ENCODE data around the gene HMGB4.

The HMGB4 gene

DNA sequence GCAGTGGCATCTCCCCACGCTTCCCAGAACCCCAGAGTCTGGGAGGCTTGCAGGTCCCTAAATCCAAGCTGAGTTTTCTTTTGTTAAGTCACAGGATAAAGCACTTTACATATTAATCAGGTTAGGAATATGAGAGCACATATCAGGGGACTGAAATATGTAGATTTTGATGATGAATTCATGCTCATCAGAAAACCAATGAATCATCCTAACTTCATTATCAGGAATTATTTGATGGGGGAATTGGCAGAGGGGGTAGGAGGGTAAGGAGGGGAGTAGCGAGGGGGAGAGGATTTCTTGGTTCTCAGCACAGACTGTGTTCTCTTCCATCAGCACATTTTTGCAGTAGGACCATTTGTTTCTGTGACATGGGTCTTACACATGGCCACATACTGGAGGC lies 32.1 kb downstream of the HMGB4 start:
- in situ Hi-C loops (cut with MboI; ENCODE audit: low sequenced_read_pairs): no loop called here

DNA sequence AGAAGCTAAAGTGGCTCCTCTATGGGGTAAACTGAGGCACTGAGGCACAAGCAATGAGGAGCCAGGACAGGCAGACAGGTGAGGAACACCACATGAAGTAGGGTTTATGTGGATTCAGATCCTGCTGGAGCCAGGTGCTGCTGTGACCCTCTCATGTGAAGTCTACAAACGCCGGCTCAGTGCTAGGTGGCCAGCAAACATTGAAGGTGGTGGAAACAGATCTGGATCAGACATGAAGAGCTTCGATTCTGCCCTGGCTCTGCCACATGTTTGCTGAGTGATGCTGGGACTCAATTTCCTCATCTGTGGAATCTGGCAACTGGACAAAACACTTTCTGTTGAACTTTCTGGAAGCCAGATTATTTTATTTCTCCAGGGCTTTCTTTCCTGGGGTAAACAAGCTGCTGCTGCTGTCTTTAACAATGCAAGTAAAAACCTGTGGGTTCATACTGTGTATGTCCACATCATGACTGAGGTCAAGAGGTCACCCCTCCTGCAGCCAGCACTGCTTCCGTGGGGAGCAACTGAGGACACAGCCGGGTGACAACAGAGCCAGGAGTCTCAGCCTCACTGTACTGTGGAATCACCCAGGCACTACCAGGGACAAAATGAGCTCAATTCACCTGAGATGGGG lies 33.3 kb downstream of the HMGB4 start:
- in situ Hi-C loops (cut with MboI; ENCODE audit: low sequenced_read_pairs): no loop called here

DNA sequence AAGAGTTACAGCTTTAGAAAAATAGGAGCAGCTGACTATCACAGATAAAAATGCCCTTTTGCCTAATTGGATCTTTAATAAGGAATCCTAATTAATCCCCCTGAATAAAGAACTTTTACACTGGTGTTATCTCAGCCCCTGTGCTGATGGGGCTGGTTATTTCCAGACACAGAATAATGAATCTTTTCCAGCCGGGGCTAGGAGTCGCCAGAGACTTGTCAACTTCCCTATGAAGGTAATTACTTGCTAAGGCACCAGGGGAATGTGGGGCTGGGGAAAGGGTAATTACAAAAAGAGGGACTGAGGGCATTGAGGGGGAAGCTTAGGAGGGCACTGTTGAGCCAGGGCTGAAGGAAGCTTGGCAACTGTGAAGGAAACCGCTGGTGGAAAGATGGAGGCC lies 34.5 kb downstream of the HMGB4 start:
- in situ Hi-C loops (cut with MboI; ENCODE audit: low sequenced_read_pairs): no loop called here

DNA sequence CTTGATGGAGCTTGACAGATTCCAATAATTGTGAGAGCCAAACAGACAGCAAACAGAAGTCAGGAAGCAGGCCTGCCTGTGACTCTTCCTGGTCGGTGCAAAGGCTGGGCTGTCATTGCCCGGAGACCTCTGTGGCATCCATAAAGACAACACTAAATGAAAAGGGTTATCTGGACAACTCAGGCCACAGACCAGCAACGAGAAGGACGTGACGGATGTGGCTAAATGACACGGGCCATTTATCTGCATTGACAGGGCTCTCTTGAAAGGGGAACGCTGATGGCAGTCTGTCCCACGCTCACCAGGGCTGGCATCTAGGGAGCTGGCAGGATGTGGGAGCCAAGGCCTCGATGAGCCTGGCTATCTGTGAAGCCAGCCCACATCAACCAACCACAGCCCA lies 35.0 kb downstream of the HMGB4 start:
- in situ Hi-C loops (cut with MboI; ENCODE audit: low sequenced_read_pairs): no loop called here

DNA sequence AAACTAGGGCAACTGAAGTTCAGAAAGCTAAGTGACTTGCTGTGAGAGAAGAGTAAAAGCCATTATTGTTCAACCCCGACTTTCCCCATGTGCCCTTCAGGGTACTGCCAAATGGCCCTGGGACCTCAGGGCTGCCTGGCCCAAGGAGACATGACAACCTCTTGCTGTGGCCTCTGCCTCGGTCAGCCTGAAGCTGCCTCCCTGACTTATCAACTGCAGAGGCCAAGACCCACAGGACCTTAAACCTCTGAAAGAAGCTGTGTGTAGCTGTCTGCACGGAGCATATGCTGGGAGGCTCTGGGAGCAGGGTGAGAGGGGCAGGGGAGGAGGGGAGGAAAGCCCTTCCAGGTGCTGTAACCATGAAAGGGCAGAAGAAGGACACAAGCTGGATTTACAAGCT lies 35.9 kb downstream of the HMGB4 start:
- in situ Hi-C loops (cut with MboI; ENCODE audit: low sequenced_read_pairs): no loop called here

DNA sequence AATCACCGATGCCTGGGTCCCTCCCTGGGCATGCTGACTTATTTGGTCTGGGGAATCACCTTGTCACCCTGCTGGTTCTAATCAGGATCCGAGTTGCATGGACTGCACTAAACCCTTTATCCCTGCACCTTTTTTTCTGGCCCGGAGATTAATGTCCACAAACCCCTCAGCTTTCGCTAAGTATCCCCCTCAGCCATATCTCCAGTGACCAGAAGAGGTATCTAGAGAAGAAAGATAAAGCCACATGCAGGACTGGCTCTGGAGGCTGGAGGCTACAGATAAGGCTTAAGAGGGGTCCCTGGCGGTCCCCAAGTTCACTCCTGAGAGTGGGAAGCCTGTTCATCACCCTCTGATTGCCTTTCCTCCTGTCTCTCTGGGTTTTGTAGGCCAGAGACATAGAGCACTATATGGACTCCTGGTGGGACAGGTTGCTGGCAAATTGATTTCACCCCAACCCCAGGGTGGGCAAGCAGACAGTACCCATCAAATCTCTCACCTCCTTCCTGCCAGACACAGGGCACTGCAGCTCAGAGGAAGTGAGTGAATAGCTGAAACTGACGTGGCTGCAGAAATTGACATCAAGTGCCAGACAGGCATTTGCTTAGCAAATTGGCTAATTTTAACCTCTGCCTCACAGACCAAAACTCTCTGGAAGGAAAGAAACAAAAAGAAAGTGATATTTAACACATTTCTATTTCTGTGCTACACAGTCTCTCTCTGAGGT lies 38.8 kb downstream of the HMGB4 start:
- in situ Hi-C loops (cut with MboI; ENCODE audit: low sequenced_read_pairs): no loop called here

DNA sequence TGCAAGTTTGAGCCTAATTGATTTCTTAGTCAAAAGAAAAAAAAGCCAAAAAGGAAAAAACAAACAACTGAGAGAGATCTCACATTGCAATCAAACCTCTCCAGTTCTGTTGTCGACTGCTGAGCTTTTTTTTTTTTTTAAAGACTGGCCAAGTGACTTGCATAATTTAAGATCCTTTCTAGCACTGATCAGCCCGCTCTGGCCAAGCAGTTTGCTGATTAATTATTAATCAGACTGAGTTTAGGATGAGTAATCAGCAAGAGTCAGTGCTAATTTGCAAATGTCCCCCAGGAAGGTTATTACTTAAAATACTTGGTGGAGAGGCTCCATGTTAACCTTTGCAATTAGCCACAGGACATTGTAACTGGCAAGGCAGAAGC lies 39.3 kb downstream of the HMGB4 start:
- in situ Hi-C loops (cut with MboI; ENCODE audit: low sequenced_read_pairs): no loop called here

DNA sequence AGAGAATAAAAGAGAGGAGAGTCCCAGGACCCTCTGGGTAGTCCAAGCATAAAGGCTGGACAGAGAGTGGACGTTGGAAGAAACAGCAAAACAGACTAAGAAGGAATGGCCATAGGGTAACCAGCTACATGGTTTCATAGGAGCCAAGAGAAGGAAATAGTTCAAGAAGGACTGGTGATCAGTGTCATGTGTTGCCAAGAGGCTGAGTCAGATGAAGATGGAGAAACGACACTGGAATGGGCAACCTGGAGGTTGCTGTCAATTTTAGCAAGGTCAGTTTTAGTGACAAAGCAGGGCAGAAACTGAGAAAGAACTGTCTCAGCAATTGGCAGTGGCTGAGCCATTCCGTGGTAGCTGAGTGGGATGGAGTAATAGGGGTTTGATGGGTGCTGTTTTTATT lies 41.4 kb downstream of the HMGB4 start:
- in situ Hi-C loops (cut with MboI; ENCODE audit: low sequenced_read_pairs): no loop called here

DNA sequence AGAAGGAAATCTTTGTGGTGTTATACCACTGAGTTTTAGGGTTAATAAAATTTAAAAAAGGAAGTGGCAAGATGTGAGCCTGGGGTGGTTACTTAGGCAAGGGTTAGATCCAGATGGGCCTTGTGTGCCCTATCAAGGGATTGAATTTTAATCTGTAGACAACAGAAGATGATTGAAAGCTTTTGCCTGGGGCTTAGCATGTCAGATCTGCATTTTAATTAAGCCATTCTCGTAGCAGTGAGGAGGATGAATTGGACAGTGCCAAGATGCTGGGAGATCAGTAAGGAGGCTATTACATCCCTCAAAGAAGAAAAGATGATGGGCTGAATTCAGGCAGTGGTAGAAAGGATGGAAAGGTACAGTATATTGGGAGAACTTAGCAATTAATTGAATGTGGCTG lies 42.3 kb downstream of the HMGB4 start:
- in situ Hi-C loops (cut with MboI; ENCODE audit: low sequenced_read_pairs): no loop called here

DNA sequence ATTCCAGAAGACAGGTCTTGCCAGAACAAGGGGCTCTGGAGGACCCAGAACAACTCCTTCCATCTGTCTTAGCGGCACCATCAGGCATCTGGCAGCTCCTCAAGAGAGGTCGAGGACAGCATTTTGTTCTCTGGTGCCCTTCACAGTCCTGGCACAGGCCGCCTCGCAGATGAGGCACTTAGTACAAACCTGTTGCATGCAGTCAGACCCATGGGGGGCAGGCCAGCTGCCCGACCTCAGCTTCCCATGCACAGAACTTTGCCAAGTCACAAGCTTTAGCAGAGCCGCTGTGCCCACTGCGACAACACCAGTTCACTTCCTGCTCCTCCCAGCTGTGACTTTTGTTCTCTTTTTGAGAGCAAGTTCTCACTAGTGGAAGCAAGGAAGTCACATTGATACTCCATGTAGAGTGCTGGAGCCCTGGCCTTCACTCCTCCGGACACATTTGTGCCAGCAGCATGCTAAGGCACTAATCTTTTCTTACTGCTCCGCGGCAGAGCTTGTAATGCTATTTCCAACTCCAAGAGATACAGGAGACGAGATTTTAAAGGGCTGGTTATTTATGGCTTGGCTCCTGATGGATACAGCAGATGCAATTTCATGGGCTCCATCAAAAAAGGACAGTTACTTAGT lies 44.6 kb downstream of the HMGB4 start:
- in situ Hi-C loops (cut with MboI; ENCODE audit: low sequenced_read_pairs): no loop called here
